ENCODE measurements around the gene FZD10.

FZD10 gene

GRCh38 chr12:130155416-130156073 is 6.7 kb upstream of the FZD10 start:
- no peak for DNase-seq

GRCh38 chr12:130156652-130157275 is 5.5 kb upstream of the FZD10 start:
- no peak for DNase-seq

DNA sequence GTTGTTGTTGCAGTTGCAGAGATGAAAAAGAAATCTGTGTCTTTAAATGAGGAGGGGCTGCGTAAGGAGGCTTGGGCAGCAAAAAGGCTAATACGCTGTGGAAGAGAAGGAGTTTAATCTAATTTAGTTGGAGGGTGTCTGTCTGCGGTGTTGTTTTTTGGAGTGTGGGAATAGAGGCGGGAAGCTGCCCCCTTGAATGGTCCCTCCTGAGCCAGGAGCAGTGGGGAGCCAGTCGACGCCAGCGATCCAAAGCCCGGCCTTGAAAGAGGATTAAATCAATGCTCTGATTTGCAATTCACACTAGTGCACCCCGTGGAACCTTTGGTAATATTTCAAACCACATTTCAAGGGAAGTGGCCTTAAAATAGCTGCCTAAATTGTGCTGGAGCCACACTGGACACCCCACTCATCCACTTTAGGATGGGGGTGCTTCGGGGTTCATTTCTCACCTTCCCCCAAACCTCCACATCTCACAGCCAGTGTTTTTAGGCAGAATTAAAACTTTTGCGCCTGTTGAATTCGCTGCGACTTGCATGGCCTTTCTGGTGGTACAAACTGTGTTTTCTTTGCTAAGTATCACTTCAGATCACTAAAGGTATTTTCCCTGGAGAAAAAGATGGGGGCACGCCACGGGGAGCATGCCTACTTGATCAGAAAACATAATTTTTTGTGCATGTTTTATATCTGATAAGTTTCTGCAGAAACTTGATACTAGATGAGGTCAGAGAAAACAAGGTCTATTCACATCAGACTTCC is 4.1 kb upstream of the FZD10 start:
- DNase-seq, result no peak

- no peak for DNase-seq
These were observed 3.6 kb upstream of the FZD10 start for GRCh38 chr12:130158754-130159059.

- DNase-seq, result no peak
These were observed 2.0 kb upstream of the FZD10 start for GRCh38 chr12:130160306-130160705.

DNA sequence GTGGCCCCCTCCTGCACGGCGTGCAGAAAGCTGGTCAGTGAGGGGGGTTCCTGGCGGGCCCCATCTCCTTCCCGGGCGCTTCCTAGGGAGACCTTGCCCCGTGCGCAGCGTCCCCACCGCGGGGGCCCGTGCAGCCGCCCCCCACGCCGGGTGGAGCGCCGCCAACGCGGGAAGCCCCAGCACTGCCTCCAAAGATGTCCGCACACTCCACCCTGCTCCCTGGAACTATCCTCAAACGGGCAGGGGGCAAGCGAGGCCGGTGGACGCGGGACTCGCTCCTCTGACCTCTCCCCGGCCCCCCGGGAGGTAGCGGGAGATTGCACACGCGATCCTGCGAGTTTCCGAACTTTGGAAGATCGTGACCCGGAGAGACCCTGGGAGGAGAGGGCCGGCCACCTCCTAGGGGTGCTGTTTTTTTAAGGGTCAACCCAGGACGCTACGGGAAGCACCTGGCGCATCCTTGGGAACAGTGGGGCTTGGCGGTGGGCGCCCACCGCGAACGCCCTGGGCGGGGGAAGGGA is 1.5 kb upstream of the FZD10 start:
- no peak for DNase-seq

DNA sequence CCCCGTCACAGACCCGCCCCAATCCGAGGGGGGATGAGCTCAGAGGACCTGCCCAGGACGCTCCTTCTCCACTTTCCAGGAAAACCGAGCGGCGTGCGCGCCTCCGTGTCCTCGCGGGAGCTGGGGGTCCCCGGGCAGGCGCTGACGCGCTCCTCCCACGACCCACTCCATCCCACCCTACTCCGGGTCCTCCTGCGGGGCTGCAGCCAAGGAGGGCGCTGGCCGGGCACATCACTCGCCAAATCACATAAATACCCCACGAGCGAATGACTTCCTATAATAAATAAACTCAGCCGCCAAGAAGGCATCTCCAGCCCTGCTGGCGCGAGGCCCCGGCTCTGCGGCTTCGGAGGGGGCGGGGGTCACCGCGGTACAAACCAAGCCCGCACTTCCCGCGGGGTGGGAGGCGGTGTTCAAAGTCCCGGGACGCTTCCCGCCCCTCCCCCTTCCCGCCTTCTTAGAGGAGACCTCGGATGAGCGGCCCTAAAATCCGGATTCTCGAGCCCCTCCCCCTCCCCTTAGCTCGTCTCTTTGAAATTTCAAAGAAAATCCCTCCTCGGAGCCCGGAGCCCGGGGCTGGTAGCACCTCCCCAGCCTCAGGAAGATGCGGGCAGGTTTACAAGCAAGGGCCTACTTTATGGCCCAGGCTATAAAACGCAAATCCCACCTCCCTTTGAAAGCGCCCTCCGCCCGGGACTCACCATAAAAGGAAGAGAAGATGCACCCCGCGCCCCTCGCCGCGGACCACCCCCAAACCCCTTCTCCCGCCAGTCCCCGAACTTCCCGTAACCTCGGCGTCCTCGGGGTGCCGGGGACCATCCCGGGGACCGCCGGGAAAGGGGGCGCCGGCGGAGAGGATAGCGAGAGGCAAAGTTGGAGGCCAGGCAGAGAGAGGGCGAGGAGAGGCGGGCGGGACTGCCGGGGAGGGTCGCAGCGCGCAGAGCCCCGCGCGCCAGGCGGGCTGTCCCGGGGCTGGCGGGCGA is 712 bp upstream of the FZD10 start:
- no peak for DNase-seq

- no peak for DNase-seq
These were observed 639 bp downstream of the FZD10 start for GRCh38 chr12:130162745-130163460.

- DNase-seq, result no peak
These were observed 1.4 kb downstream of the FZD10 start for GRCh38 chr12:130163461-130164215.

DNA sequence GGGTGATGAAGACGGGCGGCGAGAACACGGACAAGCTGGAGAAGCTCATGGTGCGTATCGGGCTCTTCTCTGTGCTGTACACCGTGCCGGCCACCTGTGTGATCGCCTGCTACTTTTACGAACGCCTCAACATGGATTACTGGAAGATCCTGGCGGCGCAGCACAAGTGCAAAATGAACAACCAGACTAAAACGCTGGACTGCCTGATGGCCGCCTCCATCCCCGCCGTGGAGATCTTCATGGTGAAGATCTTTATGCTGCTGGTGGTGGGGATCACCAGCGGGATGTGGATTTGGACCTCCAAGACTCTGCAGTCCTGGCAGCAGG is 1.9 kb downstream of the FZD10 start:
- no peak for DNase-seq

DNA sequence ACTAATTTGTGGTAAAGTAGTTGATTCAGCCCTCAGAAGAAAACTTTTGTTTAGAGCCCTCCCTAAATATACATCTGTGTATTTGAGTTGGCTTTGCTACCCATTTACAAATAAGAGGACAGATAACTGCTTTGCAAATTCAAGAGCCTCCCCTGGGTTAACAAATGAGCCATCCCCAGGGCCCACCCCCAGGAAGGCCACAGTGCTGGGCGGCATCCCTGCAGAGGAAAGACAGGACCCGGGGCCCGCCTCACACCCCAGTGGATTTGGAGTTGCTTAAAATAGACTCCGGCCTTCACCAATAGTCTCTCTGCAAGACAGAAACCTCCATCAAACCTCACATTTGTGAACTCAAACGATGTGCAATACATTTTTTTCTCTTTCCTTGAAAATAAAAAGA is 2.7 kb downstream of the FZD10 start:
- DNase-seq, result no peak

DNA sequence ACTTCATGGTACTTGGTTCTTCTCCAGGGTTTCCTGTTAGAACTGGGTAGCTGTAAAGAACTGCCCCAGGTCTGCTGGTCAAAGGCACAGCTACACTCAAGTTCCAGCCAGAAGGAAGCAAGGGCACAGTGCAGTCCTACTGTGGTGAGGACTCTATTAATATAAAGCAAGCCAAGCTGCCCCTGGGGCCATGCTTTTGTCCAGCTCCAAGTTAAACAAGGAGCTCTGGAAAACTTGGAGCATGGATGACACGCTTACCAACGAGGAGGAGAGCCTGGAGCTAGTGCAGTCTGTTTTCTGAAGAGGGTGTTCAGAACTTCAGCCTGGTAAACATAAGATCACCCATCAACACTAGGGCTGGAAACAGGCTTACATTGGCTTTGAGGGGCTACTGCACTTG is 4.0 kb downstream of the FZD10 start:
- DNase-seq, result no peak

DNA sequence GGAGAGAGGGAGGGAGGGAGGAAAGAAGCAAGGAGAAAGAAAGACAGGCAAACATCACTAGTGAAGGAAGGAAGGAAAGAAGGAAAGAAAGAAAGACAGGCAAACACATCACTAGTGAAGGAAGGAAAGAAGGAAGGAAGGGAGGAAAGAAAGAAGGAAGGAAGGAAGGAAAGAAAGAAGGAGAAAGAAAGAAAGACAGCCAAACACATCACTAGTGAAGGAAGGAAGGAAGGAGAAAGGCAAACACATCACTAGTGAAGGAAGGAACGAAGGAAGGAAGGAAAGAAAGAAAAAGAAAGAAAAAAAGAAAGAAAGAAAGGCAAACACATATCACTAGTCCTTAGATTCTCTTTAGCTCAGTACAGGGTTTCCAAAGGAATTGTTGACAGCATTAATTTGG is 5.3 kb downstream of the FZD10 start:
- no peak for DNase-seq

DNA sequence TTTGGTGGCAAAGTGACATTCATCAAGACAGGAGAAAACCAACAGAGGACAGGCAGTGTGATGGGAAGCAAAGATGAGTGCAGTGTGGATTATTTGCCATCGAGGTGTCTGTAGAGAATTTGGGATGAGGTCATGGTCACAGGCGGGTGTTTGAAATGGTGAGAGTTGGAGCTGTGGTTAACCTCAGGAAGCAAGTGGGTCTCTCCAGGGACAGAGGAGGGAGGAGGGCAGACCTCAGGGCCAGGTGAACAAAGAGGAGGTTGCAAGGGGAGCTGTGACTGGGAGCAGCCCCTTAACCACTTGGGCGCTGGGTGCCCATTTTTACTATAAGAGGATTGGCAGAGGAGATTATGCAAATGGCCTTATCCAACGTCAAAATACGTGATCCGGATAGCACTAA is 7.0 kb downstream of the FZD10 start:
- no peak for DNase-seq

DNA sequence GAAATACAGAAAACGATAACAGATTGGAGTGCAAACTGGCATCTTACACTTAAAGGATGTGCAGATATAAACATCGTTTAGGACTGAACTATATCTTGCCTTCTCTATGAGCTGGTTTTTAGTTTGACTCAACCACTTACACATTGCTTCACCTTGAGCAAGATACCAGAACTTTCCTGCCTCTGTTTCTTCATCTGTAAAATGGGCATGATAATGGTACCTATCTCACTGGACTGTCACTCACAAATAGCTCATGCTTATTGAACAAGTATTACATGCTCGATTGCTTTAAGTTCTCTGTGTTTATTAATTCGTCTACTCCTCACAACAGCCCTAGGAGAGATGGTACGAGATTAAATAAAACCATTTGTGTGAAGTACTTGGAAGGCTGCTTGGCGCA is 7.7 kb downstream of the FZD10 start:
- DNase-seq, result no peak

DNA sequence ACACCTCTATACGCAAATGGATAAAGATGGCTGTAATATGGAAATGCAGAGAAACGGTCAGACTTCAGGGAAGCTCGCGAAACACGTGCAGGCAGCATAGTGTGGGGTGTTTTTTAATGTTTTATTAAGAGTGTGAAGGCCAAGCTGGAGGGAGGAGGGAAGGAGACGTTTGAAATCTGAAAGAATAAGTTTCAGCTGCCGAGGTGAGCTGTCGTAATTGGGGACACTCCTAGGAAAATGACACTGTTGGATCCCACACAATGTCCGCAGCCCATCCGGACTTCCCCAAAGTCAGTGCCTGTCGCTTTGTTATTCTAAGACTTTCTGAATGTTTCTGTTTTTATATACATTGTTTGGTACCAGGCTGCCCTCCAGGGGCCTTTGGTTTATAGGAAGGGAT is 8.3 kb downstream of the FZD10 start:
- no peak for DNase-seq

DNA sequence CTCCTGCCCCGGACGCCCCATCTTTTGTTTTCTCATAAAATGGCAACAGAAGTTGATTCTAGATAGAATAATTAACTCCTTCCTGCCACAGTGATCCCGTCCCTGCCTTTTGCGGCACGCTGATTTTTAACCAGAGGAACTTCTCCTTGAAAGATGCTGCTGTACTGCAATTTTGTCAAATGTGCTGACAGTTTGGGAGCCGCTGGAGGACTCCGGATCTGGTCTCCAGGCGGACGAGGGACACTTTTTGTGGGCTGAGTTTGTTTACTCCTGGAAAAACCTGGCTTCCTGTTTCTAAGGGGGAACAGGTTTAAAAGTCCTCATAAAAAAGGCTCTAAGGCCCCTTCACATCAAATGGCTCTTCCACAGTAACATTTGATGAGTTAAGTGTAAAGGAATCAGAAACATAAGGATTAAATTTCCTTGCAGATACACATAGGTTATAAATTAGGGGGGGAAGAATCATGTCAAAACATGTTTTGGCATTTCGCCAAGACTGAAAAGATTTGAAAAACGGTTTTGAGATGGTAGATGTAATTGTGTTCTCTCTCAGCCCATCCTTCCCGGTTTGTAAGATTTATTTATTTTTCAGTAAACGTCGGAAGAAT is 15.5 kb downstream of the FZD10 start:
- no peak for DNase-seq

GRCh38 chr12:130178282-130178681 is 16.0 kb downstream of the FZD10 start:
- no peak for DNase-seq

DNA sequence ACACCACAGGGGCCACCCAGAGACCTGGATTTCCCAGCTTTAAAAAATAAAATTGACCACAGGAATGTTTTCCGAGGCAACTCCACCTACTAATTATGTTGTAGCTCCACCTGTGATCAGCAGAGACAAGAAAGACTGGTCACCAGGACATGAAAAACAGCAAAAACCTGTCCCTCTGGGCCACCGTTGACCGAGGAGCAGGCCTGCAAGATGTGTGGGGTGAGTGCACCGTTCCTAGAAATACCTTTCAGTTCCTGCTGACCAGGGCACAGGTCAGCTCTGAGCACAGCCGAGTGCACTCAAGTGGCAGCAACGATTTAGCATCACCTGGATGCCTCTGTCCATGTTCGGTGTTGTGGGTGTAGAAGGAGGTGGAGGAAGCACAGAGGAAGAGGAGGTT is 16.9 kb downstream of the FZD10 start:
- DNase-seq, result no peak

DNA sequence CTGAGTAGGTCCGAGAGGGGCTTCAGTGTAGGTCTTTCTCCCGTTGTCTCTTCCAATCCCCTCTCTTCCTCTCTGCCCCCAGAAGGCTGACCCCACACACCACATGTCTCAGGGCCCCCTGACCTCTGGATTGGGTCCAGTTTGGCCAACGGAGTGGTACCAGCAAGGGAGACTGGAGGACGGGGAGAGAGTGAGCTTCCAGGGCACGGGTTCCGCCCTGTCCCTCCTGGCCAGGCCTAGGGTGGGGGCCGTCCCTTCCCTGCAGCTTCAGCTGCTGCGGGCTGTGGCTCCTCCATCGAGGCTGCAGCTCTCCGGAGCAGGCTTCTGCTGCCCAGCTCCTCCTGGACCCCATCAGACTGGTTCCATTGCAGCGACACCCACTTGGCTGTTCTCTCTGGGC is 17.4 kb downstream of the FZD10 start:
- DNase-seq, result no peak

DNA sequence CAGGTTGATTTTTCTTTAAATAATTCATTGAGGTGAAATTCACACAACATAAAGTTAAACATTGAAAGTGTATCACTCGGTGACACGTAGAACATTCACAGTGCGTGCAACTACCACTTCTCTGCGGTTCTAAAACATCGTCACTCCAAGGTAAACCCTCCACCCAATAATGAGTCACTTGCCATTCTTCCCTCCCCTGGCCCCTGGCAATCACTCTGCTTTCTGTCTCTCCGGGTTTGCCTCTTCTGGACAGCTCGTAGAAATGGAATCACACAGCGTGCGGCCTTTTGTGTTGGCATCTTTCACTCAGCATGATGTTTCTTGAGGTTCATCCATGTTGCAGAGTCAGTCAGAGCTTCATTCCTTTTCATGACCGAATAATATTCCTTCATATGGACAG is 18.9 kb downstream of the FZD10 start:
- DNase-seq, result no peak
